Measurements from ENCODE around the gene FHOD1. TPM values are rescaled to one million over a fixed set of nuclear protein-coding genes. Genes with fewer than 3 reads are reported as not detected.

FHOD1 gene
- total and polyA plus RNA-seq, 2 of the 13 experiments (the other 11 are each of a cell fraction or from before 2014, with no cell fraction given): 20.0 to 20.8 TPM

DNA sequence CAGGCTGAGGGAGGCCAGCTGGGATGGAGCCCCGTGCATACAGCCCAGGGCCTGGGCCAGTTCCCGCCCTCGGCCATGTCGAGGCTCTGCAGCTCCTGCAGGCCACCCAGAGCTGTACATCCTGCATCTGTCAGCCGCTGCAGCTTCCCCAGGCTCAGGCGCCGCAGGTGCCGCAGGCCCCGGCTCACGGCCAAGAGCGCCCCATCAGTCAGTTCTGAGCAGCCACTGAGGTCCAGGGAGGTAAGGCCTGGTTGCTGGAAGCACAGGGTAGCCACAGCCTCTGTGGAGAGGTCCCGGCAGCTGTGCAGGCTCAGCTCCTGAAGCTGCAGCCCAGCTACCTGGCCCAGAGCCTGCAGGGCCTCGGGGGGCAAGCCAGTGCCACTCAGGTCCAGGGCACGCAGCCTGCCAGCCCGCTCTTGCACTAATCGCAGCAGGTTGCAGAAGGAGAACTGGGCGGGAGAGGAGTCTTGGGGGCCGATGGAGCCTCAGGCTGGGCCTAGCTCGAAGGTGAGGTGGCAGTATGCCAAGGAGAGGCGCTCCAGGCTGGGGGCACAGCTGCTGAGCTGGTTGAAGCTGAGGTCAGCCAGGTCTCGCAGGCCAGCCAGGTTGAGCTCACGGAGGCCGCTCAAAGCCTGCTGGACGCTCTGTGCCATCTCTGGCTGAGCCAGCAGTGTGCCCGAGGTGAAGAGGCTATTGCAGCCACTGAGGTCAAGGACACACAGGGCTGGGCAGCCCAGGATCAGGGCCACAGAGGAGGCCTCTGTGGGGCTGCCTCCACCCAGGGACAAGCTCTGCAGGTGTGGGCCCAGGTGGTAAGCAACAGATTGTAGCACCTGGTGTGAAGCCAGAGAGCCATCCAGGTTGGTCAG lies 37.0 kb downstream of the FHOD1 start (continued):
- TF ChIP-seq MED13 (CRISPR knock-in tag; IDR thresholded peaks at IDR 0.05): no peak
- TF ChIP-seq, protein P1, sequence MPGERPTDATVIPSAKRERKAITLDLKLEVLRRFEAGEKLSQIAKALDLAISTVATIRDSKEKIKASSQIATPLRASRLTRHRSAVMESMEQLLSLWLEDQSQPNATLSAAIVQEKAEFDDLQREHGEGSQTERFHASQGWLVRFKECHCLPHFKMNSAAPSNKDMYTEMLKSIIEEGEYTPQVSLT (CRISPR knock-in tag; IDR thresholded peaks at IDR 0.05; ENCODE audit: borderline replicate concordance, low read depth): no peak

DNA sequence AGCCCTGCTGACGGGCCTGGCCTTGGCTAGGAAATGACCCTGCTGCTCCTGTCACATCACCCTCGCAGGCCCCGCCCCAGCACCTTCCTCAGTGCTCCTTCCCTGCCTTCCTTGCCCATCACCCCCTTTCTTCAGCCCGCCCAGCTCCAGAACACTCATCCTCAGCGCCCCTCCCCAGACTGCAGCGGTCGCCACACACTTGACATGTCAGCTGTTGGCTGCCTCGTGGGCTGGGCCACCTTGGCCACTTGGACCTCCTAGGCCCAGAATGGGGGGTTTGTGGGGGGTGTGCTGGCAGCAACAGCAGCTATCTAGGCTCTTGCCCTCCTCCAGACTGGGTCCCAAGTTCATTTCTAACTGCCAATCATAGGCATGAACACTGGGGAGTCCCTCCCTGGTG lies 37.7 kb downstream of the FHOD1 start:
- 72% methylated on average over 8 of the region's 8 CpGs for WGBS (ENCODE audit: low lambda C conversion rate)
- Histone ChIP-seq H3K9ac (ENCODE audit: insufficient read depth, low read depth, low read length) (no peak overlapping the region), H3K79me2 (ENCODE audit: insufficient read depth, low read length) (no peaks in the 10 kb centered on the region), H3K27ac (ENCODE audit: extremely low read length, insufficient read depth, low read length) (no peak overlapping the region), H3K4me2 (ENCODE audit: low read depth, low read length) (no peak overlapping the region), H3K9me3 (ENCODE audit: low read length) (no peaks in the 10 kb centered on the region), H3K27me3 (ENCODE audit: control insufficient read depth in 1 of 2, insufficient read depth in 2 of 2, low read length in 2 of 2) (no peaks in the 10 kb centered on the region), H4K20me1 (ENCODE audit: insufficient read depth, low read length) (no peaks in the 10 kb centered on the region), H3K36me3 (replicated peaks in 1 of 2; ENCODE audit: control insufficient read depth in 1 of 2, insufficient read depth in 2 of 2, low read length in 2 of 2) (no peaks in the 10 kb centered on the region), H3K4me1 (ENCODE audit: insufficient read depth, low read length) (peaks cover 72% of the 10 kb centered on the region), H2AFZ (ENCODE audit: low read length) (no peak overlapping the region), H3K4me3 (replicated peaks in 1 of 3; ENCODE audit: insufficient read depth in 1 of 3, low read depth in 2 of 3, low read length in 3 of 3) (no peak overlapping the region)
- ChIA-PET POLR2A (interaction anchor here (1.2 to 3.0 kb wide), 4 partner anchors 12 to 39 kb away, joined by 4 to 17 read pairs (median 7); partner anchors contain the start of genes E2F4, NOL3 and TMEM208), CTCF (ENCODE audit: low intra/inter-chr PET ratio, low total read pairs) (no interaction called here)
- DNase-seq (ENCODE audit: low spot score) (no peak), ATAC-seq (no peak), FAIRE-seq (no peak)
- intact Hi-C loops (cut with micrococcal nuclease; ENCODE audit: unreplicated experiment): no loop called here
- in situ Hi-C loops (cut with HindIII; ENCODE audit: extremely low pct_ligation_motif_present, low pct_unique_long_range_greater_than_20kb): no loop called here
- no TSS peak for BruUV-seq (replicated peaks)
- TF ChIP-seq NR2F1 (CRISPR knock-in tag; IDR thresholded peaks at IDR 0.05): no peak
- no peak for TF ChIP-seq ZNF530 (CRISPR knock-in tag; IDR thresholded peaks at IDR 0.05; ENCODE audit: low read depth)
- 0 out of 2 replicates have a peak, but pooled peaks have one; percentile 8 for TF ChIP-seq ZNF782 (CRISPR knock-in tag; IDR thresholded peaks at IDR 0.05; ENCODE audit: borderline replicate concordance)
- TF ChIP-seq, protein P2, sequence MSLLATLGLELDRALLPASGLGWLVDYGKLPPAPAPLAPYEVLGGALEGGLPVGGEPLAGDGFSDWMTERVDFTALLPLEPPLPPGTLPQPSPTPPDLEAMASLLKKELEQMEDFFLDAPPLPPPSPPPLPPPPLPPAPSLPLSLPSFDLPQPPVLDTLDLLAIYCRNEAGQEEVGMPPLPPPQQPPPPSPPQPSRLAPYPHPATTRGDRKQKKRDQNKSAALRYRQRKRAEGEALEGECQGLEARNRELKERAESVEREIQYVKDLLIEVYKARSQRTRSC (CRISPR knock-in tag; IDR thresholded peaks at IDR 0.05; ENCODE audit: low read depth): 0 out of 2 replicates have a peak, but pooled peaks have one; percentile 20
- TF ChIP-seq FOXM1 (CRISPR knock-in tag; IDR thresholded peaks at IDR 0.05): no peak
- TF ChIP-seq ZNF557 (CRISPR knock-in tag; IDR thresholded peaks at IDR 0.05): no peak
- no peak for TF ChIP-seq JUND (CRISPR knock-in tag; IDR thresholded peaks at IDR 0.05)
- TF ChIP-seq SRY (CRISPR knock-in tag; IDR thresholded peaks at IDR 0.05): no peak
- TF ChIP-seq PCBP1 (IDR thresholded peaks at IDR 0.05; ENCODE audit: borderline replicate concordance, low read depth, low read length): 0 out of 2 replicates have a peak, but pooled peaks have one; percentile 12
- no peak for TF ChIP-seq ZNF383 (CRISPR knock-in tag; IDR thresholded peaks at IDR 0.05; ENCODE audit: borderline replicate concordance)
- peak; percentile 65 for TF ChIP-seq AGO1 (IDR thresholded peaks at IDR 0.05; ENCODE audit: low read depth, low read length, poor library complexity, severe bottlenecking)
- TF ChIP-seq ONECUT2 (CRISPR knock-in tag; IDR thresholded peaks at IDR 0.05): no peak
